T47D (cell line): Measurements from ENCODE around the gene PPFIBP2.
A peak's percentile ranks its signal among the peaks of the same experiment; 100 is the strongest.

Source experiments
- DNase-seq, 2 experiments: peaks; one replicate each; pipeline versions ENCODE4 v3.0.0 to v3.0.0-alpha.2; 2011 to 2012; ENCODE audit warnings: low read depth in 1 of 2, low spot score in 1 of 2
- JUND ChIP-seq: IDR thresholded peaks from 2 replicates; pipeline ENCODE4 v1.6.1; 2012; ENCODE audit warnings: low read depth
- in situ Hi-C: cut with HindIII; loops from 2 replicates; pipeline ENCODE4 v1.10.0; 2016; ENCODE audit warnings: low sequenced_read_pairs, low pct_unique_long_range_greater_than_20kb

Gene PPFIBP2

DNA sequence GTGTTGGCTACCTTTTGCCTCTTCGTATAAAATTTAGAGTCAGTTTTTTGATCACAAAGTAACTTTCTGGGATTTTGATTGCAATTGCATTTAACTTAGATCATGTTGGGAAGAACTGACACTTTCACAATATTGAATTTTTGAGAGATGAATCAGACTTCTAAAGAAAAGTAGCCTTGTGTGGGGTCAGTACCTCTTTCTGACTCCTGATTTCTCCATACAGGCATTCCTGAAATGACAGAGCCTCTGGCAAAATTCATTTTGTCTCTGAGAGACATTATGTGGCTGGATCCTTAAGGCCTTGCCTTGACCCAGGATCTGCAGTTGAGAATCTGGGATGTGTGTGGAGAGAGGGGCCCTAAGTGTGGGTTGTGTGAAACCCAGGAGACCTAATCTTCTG lies 37.8 kb downstream of the PPFIBP2 start:
- in situ Hi-C loops, result no loop called here
- no peak for DNase-seq
- TF ChIP-seq JUND, result no peak

DNA sequence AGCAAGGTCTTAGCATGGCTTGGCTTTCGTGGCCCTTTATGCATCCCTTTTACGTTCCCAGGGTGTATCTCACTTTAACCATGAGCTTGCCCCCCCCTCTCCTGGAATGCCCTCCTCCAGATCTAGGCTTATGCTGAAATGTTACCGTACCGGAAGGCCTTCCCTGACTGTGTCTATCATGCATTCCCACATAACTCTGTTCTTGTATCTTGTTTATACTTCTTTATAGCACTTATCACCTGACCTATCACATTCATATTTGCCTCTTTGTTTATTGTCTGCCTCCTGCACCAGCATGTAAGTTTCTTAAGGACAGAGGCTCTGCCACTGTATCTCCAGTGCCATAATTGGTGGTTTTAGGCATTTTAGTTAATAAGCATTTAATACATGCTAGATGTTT lies 38.9 kb downstream of the PPFIBP2 start:
- DNase-seq, result no peak
- in situ Hi-C loops, result no loop called here
- TF ChIP-seq JUND, result no peak

DNA sequence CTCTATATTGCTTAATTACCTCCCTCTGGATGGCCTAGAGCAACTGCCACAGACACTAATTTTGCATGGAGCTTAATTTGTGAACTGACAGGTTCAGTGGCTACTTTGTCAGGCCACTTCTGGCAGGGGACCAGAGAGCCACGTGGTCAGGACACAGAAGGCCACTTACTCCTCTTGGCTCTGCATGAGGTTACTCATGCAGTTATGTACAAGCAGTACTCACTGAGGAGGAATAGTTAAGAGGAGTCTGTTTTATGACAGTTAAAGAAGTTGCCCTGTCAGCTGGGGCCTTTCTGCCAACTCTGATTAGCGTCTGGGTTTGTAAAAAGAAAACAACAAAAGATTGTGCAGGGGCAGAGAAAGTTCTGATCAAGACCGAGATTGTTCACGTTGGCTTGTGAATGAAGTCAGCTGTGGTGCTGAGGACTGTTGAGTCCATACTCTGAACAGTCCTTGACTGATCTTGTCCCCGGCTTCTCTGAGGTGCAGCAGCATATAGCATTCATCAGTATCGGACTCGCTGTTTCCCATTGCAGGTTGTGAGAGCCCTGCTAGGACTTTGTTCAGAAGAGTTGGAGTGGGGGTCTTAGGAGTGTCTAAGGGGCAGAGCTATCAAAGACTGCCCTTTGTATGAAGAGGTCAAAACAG lies 41.4 kb downstream of the PPFIBP2 start:
- TF ChIP-seq JUND, result no peak
- in situ Hi-C loops, result no loop called here
- peak in 1 of 2 experiments; percentile 57 for DNase-seq

DNA sequence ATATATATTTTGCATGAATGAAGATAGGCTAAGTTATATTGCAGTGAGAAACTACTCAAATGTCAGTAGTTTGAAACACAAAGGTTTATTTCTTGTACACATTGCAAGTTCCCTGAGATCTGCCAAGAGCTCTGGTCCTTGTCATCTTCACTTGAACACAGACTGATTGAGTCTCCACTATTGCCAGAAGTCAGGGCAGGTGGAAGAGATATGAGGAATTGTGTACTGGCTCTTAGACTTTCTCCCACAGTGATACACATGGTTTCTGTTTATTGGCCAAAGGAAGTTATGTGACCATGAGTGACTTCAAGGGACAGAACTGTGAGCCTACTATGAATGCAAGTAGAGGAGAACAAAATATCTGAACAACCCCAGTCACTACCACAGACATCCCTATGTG lies 44.2 kb downstream of the PPFIBP2 start:
- in situ Hi-C loops, result no loop called here
- DNase-seq, result no peak
- no peak for TF ChIP-seq JUND

DNA sequence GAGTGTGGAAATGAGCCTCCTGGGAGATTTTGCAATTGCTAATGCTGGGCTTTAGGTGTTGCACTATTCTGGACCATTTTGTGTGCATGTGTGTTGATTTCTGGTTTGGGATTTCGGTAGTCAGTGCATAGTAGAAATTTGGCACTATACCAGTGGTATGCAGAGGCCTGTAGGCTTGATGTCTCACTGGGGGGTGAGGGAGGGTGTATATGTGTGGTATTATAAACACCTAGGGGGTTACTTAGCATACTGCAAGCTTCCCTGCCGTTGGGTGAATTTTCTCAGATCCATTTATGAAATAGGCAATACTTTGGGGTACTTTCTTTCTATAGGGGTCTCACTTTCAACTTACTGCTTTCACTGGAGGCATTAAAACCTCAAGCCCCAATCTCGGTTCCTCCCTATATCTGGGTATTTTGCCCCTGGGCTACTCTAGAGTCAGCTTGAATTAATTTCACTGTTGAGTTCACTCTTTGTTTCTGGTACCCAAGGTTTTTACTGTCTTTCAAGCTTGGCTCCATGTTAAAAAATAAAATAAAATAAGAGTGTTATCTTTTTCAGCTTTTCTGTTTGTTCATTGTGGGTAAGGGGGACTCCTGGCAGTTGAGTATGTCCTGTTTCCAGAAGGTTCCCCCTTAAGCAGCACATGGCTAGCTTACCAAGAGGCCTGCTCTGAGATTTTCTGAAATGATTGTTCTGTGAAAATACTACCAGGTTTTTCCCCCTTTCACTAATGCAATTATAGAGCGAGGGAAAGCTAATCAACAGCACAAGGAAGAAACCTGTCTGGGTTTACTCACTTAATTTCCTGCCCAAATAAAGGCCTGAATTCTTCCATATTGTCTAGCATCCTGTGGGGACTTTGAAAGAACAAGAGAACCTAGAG lies 45.8 kb downstream of the PPFIBP2 start:
- DNase-seq, result no peak
- no peak for TF ChIP-seq JUND
- in situ Hi-C loops, result no loop called here

DNA sequence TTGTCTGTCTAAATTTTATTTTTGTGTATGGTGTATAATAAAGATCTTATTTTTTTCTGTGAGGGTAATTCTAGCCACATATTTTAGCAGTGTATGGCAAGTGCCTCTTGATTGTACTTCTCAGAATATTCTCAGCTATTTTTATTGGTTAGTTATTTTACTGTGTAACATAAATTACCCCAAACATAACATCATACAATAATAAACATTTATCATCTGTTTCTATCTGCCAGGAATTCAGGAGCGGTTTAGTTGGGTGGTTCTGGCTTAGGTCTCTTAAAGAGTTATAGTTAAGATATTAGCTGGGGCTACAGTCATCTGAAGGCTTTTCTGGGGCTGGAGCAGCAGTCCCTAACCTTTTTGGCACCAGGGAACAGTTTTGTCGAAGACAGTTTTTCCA lies 47.8 kb downstream of the PPFIBP2 start:
- no peak for TF ChIP-seq JUND
- in situ Hi-C loops, result no loop called here
- no peak for DNase-seq

DNA sequence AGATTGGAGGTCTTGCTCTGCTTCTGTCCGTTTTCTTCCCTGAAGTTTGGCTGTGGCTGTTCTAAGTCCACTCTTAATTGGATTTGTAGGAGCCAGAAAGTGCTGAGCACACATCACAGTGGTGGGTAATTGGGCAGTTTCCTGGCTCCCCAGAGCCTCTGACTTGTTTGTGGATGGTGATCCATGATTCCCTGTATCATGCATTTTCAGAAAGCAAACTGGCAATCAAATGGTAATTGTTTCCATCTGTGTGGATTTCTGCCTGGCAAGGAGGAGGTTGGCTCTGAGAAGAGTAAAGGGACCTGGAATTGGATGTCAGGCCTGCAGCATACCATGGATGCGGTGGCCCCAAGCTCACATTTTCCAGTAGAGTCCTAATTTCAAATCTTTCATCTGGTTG lies 49.5 kb downstream of the PPFIBP2 start:
- DNase-seq, result no peak
- TF ChIP-seq JUND, result no peak
- in situ Hi-C loops, result no loop called here

DNA sequence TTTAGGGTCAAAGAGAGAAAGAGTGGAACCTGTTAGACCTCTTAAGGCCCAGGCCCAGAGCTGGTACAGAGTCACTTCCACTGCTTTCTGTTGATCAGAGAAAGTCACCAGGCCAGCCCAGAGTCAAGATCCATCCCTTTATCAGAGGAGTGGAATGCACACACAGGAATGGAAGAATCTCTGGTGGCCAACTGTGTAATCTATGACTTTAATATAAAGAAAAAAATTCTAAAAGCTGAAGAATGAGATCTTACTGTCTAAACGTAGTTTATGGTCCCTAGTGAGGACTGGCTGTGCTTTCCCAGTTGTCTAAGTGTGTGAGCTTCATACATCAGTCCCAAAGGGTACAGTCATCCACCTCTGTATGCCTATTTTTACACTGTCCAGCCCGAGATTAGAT lies 51.0 kb downstream of the PPFIBP2 start:
- in situ Hi-C loops, result no loop called here
- no peak for TF ChIP-seq JUND
- no peak for DNase-seq

DNA sequence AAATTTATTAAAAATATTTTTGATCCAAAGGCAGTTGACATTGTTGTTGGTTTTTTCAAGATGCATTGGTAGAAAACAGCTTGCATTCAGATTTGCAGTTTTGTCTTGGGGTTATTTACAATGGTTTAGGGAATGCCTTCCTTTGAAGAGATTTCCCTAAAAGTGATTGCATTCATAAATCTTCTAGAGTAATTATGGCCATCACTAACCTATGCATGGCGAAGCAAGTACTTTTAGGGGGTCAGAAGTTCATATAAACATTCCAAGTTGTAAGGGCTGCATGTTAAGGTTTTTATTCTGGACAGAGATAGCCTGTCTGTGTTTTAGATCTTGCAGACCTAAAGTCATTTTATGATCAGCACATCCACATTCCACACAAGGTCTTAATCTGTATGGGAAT lies 53.5 kb downstream of the PPFIBP2 start:
- in situ Hi-C loops, result no loop called here
- no peak for DNase-seq
- no peak for TF ChIP-seq JUND

DNA sequence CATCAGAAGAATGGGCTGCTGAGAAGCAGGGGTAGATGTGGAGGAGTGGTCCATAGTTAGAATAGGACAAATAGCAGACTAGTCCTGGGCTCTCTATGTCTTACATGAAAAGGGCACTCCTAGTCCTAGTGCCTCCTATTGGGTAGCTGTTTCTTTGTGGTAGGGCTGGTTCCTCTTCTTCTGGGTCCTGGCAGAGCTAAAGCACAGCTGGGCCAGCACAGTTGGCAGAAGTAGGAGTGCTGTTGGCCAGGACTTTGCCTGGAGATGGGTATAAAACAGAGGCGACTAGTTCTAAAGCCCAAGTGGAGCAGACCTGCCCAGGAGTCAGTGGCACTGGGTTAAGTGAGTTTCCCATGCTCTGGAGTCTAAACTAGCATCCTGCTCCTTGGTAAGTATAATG lies 55.2 kb downstream of the PPFIBP2 start:
- in situ Hi-C loops, result no loop called here
- TF ChIP-seq JUND, result no peak
- no peak for DNase-seq

DNA sequence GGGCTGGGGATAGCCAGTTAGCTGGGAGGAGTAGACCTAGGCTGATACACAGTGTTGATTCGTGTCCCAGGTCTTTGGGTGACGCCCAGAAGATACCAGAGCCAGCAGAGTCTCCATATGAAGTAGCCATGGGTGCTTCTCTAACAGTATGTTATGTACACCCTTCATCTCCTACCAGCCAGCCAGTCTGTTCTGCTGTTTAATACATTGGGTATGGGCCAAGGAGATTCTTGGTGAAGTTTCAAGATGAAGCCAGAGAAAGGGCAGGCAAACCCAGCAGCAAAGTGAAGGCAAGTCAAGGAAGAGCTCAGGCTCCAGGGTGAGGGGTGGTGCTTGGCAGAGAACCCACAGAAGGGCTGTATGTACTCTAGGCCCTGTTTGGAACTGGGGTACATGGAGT lies 56.4 kb downstream of the PPFIBP2 start:
- in situ Hi-C loops, result no loop called here
- TF ChIP-seq JUND, result no peak
- no peak for DNase-seq

DNA sequence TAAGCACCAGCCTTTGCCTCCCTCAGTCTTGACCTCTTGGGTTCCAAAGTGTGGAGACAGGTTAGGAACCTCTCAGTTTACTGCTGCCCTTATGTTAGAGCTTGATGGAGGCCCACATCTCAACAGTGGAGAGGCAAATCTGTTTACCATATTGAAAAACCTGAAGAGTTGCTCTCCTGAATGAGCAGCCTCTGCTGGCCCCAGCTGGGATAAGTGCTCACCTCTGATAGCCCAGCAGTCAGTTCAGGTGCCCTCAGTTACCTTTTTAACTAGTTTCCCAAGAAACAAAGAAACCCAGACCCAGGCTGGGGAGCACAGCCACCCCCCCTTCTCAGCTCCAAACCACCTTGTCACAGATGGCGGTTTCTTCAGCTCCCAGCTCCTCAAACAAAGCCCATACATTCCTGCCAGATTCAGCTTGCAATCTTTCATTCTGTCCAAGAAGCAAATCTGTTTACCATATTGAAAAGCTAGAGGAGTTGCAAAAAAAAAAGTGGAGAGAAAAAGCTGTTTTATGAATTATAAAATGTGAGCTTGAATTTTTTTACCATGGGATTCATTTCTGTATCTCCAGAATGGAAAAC lies 57.2 kb downstream of the PPFIBP2 start:
- DNase-seq, result no peak
- TF ChIP-seq JUND, result no peak
- in situ Hi-C loops, result no loop called here

DNA sequence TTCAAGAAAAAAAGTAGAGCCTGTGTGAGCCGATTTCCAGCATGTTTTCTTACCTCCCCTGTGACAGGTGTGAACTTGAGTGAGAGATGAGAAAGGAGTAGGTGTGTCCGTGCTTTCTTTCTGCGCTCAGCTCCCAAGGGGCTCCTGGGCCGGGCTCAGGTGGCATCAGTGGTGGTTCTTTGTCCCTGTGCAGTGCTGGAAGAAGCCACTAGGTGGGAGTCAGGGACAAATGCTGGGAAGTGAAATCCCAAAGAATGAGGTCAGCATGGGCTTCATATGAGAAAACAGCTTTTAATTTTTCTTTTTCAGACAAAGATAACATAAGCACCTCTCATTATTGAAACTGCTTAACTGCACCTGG lies 57.8 kb downstream of the PPFIBP2 start:
- DNase-seq, result peak; percentile 11 to 82
- in situ Hi-C loops, result no loop called here
- no peak for TF ChIP-seq JUND
